HUES48 (cell line): ENCODE measurements around the gene ANO10.
"Not testable (repeated sequence)": the region's sequence is repeated elsewhere in the genome, so short reads cannot be mapped to it uniquely, and the experiment has no call there.

Experiments used
- H3K27ac ChIP-seq: one replicate; pipeline ENCODE4 v1.7.0; 2013; ENCODE audit warnings: low read depth, low read length, inconsistent platforms
- H3K27me3 ChIP-seq: 2 replicates; pipeline ENCODE4 v1.6.1; 2013; ENCODE audit warnings: mild to moderate bottlenecking, low read length; ENCODE audit not compliant: control insufficient read depth, insufficient read depth
- H3K36me3 ChIP-seq: 2 replicates; pipeline ENCODE4 v1.6.1; 2013; ENCODE audit warnings: low read length; ENCODE audit not compliant: control insufficient read depth, insufficient read depth
- H3K4me1 ChIP-seq: 2 replicates; pipeline ENCODE4 v1.6.1; 2013; ENCODE audit warnings: mild to moderate bottlenecking, low read length; ENCODE audit not compliant: control insufficient read depth, insufficient read depth
- H3K4me3 ChIP-seq: 2 replicates; pipeline ENCODE4 v1.5.1; 2013; ENCODE audit warnings: mild to moderate bottlenecking, low read depth, low read length
- H3K9ac ChIP-seq: 2 replicates; pipeline ENCODE4 v1.6.1; 2013; ENCODE audit warnings: mild to moderate bottlenecking, low read depth, low read length, moderate library complexity
- H3K9me3 ChIP-seq: 2 replicates; pipeline ENCODE4 v1.6.1; 2013; ENCODE audit warnings: low read length; ENCODE audit not compliant: control insufficient read depth, insufficient read depth

The ANO10 gene

GRCh38 chr3:43621656-43622432 lies at the start of gene ANO10:
Gene ANO10, minus strand, starts transcription at chr3:43622011. Its CDS starts 16,159 bp downstream, at chr3:43605852.
- Histone ChIP-seq H3K36me3 (no peaks in the 10 kb centered on the region), H3K27me3 (no peaks in the 10 kb centered on the region), H3K9ac (peak within 1 kb of the TSS; percentile 72), H3K4me1 (0 out of 2 replicates have a peak, but pooled peaks cover 4% of the 10 kb centered on the region), H3K4me3 (peak within 1 kb of the TSS; percentile 73), H3K27ac (peak within 1 kb of the TSS; percentile 88), H3K9me3 (no peaks in the 10 kb centered on the region)

GRCh38 chr3:43670635-43671522 lies 49.1 kb upstream of the ANO10 start:
- no peak overlapping the region for H3K4me3 ChIP-seq
- no peaks in the 10 kb centered on the region for H3K27me3 ChIP-seq
- no peak overlapping the region for H3K9ac ChIP-seq
- H3K9me3 ChIP-seq, result no peaks in the 10 kb centered on the region
- H3K4me1 ChIP-seq, result no peaks in the 10 kb centered on the region
- H3K36me3 ChIP-seq, result no peaks in the 10 kb centered on the region
- no peak overlapping the region for H3K27ac ChIP-seq

GRCh38 chr3:43665011-43665410 lies 43.2 kb upstream of the ANO10 start:
- H3K4me3 ChIP-seq, H3K36me3 ChIP-seq, H3K9ac ChIP-seq: not testable (repeated sequence)

GRCh38 chr3:43661376-43661775 lies 39.6 kb upstream of the ANO10 start:
- H3K36me3 ChIP-seq, H3K9ac ChIP-seq, H3K4me1 ChIP-seq, H3K9me3 ChIP-seq, H3K27ac ChIP-seq, H3K4me3 ChIP-seq, H3K27me3 ChIP-seq: not testable (repeated sequence)

More at GRCh38 chr3:43665011-43665410, 43.2 kb upstream of the ANO10 start:
- not testable (repeated sequence) for H3K9me3 ChIP-seq, H3K27ac ChIP-seq, H3K27me3 ChIP-seq, H3K4me1 ChIP-seq

- no peak overlapping the region for H3K9ac ChIP-seq
- no peaks in the 10 kb centered on the region; the same call in 1 of the 2 replicates for H3K9me3 ChIP-seq
- no peak overlapping the region for H3K27ac ChIP-seq
- H3K27me3 ChIP-seq, result no peaks in the 10 kb centered on the region
- no peaks in the 10 kb centered on the region for H3K4me1 ChIP-seq
- H3K4me3 ChIP-seq, result no peak overlapping the region
- H3K36me3 ChIP-seq, result no peaks in the 10 kb centered on the region
Observed at GRCh38 chr3:43659250-43659880, 37.6 kb upstream of the ANO10 start.

- H3K9me3 ChIP-seq, H3K4me3 ChIP-seq, H3K4me1 ChIP-seq, H3K27me3 ChIP-seq, H3K9ac ChIP-seq, H3K36me3 ChIP-seq, H3K27ac ChIP-seq: not testable (repeated sequence)
Observed at GRCh38 chr3:43656390-43656789, 34.6 kb upstream of the ANO10 start.

- peaks cover 18% of the 10 kb centered on the region for H3K4me1 ChIP-seq
Observed at GRCh38 chr3:43650345-43650744, 28.5 kb upstream of the ANO10 start.

GRCh38 chr3:43649365-43649968 lies 27.7 kb upstream of the ANO10 start:
- Histone ChIP-seq H3K9ac (no peak overlapping the region), H3K27ac (no peak overlapping the region), H3K4me3 (no peak overlapping the region), H3K36me3 (no peaks in the 10 kb centered on the region), H3K4me1 (peaks cover 18% of the 10 kb centered on the region), H3K9me3 (no peaks in the 10 kb centered on the region), H3K27me3 (no peaks in the 10 kb centered on the region)

More at GRCh38 chr3:43650345-43650744, 28.5 kb upstream of the ANO10 start:
- Histone ChIP-seq H3K9ac (no peak overlapping the region), H3K4me3 (no peak overlapping the region), H3K27ac (no peak overlapping the region), H3K9me3 (no peaks in the 10 kb centered on the region), H3K27me3 (no peaks in the 10 kb centered on the region), H3K36me3 (no peaks in the 10 kb centered on the region)

DNA sequence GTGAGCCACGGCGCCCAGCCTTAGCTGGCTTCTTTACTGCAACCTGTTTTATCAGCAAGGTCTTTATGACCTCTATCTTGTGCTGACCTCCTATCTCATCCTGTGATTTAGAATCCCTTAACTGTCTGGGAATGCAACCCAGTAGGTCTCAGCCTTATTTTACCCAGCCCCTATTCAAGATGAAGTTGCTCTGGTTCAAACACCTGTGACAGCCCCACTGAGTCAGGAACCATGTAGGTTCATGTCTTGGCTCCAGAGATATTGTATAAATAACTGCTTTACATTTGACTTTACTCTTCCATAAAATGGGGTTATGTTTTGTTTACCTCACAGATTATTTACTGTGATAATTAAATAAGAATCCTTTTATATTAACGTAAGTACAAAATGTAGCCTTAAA lies 27.1 kb upstream of the ANO10 start:
- no peaks in the 10 kb centered on the region for H3K36me3 ChIP-seq
- no peak overlapping the region for H3K27ac ChIP-seq
- H3K4me3 ChIP-seq, result no peak overlapping the region
- no peaks in the 10 kb centered on the region for H3K27me3 ChIP-seq
- H3K9ac ChIP-seq, result no peak overlapping the region
- H3K4me1 ChIP-seq, result peaks cover 18% of the 10 kb centered on the region
- no peaks in the 10 kb centered on the region for H3K9me3 ChIP-seq

GRCh38 chr3:43647331-43648166 lies 25.7 kb upstream of the ANO10 start:
- Histone ChIP-seq H3K4me3 (no peak overlapping the region), H3K27ac (no peak overlapping the region), H3K9ac (no peak overlapping the region), H3K36me3 (no peaks in the 10 kb centered on the region), H3K27me3 (no peaks in the 10 kb centered on the region), H3K9me3 (no peaks in the 10 kb centered on the region), H3K4me1 (peaks cover 18% of the 10 kb centered on the region)
